GM23248 (cell line): ENCODE measurements around the gene ZNF319. TPM values are rescaled to one million over a fixed set of nuclear protein-coding genes. Genes with fewer than 3 reads are reported as not detected.

ENCODE experiments used
- DNase-seq: peaks from one replicate; pipeline ENCODE4 v3.0.0-alpha.2; 2015
- H2AFZ ChIP-seq: fragments of 200-600 bp; sonication (generic); 2 replicates; pipeline ENCODE4 v1.6.1; 2016; ENCODE audit warnings: antibody characterized with exemption
- H3F3A ChIP-seq: fragments of 200-600 bp; sonication (generic); 2 replicates; pipeline ENCODE4 v1.6.1; 2016; ENCODE audit warnings: mild to moderate bottlenecking, antibody characterized with exemption, mixed run types; ENCODE audit not compliant: insufficient read depth
- H3K27ac ChIP-seq: fragments of 200-600 bp; sonication (generic); 2 replicates; pipeline ENCODE4 v1.5.1; 2016; ENCODE audit warnings: mild to moderate bottlenecking
- H3K27me3 ChIP-seq: fragments of 200-600 bp; sonication (generic); replicated peaks from 2 replicates; pipeline ENCODE4 v1.6.1; 2016; ENCODE audit warnings: mild to moderate bottlenecking; ENCODE audit not compliant: insufficient read depth
- H3K36me3 ChIP-seq: fragments of 200-600 bp; sonication (generic); 2 replicates; pipeline ENCODE4 v1.6.1; 2016; ENCODE audit warnings: low read depth, mild to moderate bottlenecking
- H3K4me1 ChIP-seq: fragments of 200-600 bp; sonication (generic); 2 replicates; pipeline ENCODE4 v1.6.1; 2016; ENCODE audit warnings: mild to moderate bottlenecking; ENCODE audit not compliant: insufficient read depth
- H3K4me2 ChIP-seq: fragments of 200-600 bp; sonication (generic); one replicate; pipeline ENCODE4 v1.6.1; 2016; ENCODE audit warnings: mild to moderate bottlenecking; ENCODE audit not compliant: unreplicated experiment
- H3K4me3 ChIP-seq: fragments of 200-600 bp; sonication (generic); 2 replicates; pipeline ENCODE4 v1.5.1; 2016; ENCODE audit warnings: mild to moderate bottlenecking
- H3K79me2 ChIP-seq: fragments of 200-600 bp; sonication (generic); 2 replicates; pipeline ENCODE4 v1.6.1; 2016; ENCODE audit warnings: mild to moderate bottlenecking; ENCODE audit not compliant: insufficient read depth
- H3K9ac ChIP-seq: fragments of 200-600 bp; sonication (generic); 2 replicates; pipeline ENCODE4 v1.6.1; 2016; ENCODE audit warnings: mild to moderate bottlenecking
- H3K9me2 ChIP-seq: fragments of 200-600 bp; sonication (generic); 2 replicates; pipeline ENCODE4 v1.6.1; 2016; ENCODE audit warnings: mixed run types, mild to moderate bottlenecking, moderate library complexity; ENCODE audit not compliant: insufficient read depth
- H3K9me3 ChIP-seq: fragments of 200-600 bp; sonication (generic); one replicate; pipeline ENCODE4 v1.6.1; 2017; ENCODE audit warnings: low read depth
- H4K20me1 ChIP-seq: fragments of 200-600 bp; sonication (generic); 2 replicates; pipeline ENCODE4 v1.6.0; 2016; ENCODE audit not compliant: insufficient read depth
- EZH2 ChIP-seq: fragments of 200-600 bp; sonication (generic); IDR thresholded peaks from 2 replicates; pipeline ENCODE4 v1.6.1; 2018; ENCODE audit warnings: antibody characterized with exemption, mild to moderate bottlenecking; ENCODE audit not compliant: insufficient read depth, poor library complexity, severe bottlenecking
- EZH2phosphoT487 ChIP-seq: fragments of 200-600 bp; sonication (generic); IDR thresholded peaks from 2 replicates; pipeline ENCODE4 v1.6.1; 2018; ENCODE audit warnings: antibody characterized with exemption, moderate library complexity, mild to moderate bottlenecking, low read depth; ENCODE audit not compliant: insufficient read depth
- WGBS, 2 experiments: methylation state at CpG; one replicate each; pipeline ENCODE4 v1.1.6; 2015 to 2017; ENCODE audit warnings: low lambda C conversion rate in 2 of 2, low coverage in 1 of 2; ENCODE audit errors: missing lambda C conversion rate in 2 of 2; 5-methylcytosine and 5-hydroxymethylcytosine counted together
- in situ Hi-C: fragments of 300-500 bp; cut with MboI; formaldehyde crosslinking; loops from 2 replicates; pipeline ENCODE4 v1.15.0; 2020
- polyA plus RNA-seq: library from polyadenylated mRNA; unstranded; fragments of >200 nt; fragmentation: Nextera tagmentation; extraction: Ambion mirVana; gene quantifications from 2 replicates; pipeline ENCODE4 v1.2.1, GENCODE V29; 2016
- total RNA-seq: library from RNA; depleted of rRNA; stranded (reverse); fragments of >200 nt; shearing (Covaris generic); gene quantifications from 2 replicates; pipeline ENCODE4 v1.2.3, GENCODE V29; 2014

ZNF319 gene
- total and polyA plus RNA-seq, 2 experiments from 2014 or later: 4.6 to 8.2 TPM

- Histone ChIP-seq H3F3A (no peaks in the 10 kb centered on the region), H3K9ac (no peak overlapping the region), H3K4me2 (no peak overlapping the region), H3K9me3 (no peaks in the 10 kb centered on the region), H2AFZ (no peak overlapping the region), H3K36me3 (no peaks in the 10 kb centered on the region), H3K27ac (no peak overlapping the region), H3K4me3 (no peak overlapping the region), H3K4me1 (no peaks in the 10 kb centered on the region), H3K27me3 (no peaks in the 10 kb centered on the region), H4K20me1 (no peaks in the 10 kb centered on the region), H3K9me2 (no peaks in the 10 kb centered on the region), H3K79me2 (no peaks in the 10 kb centered on the region)
- in situ Hi-C loops: no loop called here
- 59% methylated on average over 9 of the region's 9 CpGs for WGBS, 2 experiments
- TF ChIP-seq EZH2phosphoT487 (no peak), EZH2 (no peak)
- DNase-seq: no peak
Measured at GRCh38 chr16:58044266-58045019, 44.0 kb upstream of the ZNF319 start.

GRCh38 chr16:58043571-58044155 lies 43.2 kb upstream of the ZNF319 start:
- WGBS, 2 experiments: 89 to 90% methylated on average over 7 of the region's 7 CpGs
- H3K27me3 ChIP-seq: no peaks in the 10 kb centered on the region
- H2AFZ ChIP-seq: no peak overlapping the region
- no peak overlapping the region for H3K4me2 ChIP-seq
- H3K27ac ChIP-seq: no peak overlapping the region
- H3K9me2 ChIP-seq: no peaks in the 10 kb centered on the region
- H3K9ac ChIP-seq: no peak overlapping the region
- TF ChIP-seq EZH2phosphoT487: no peak
- no peak for TF ChIP-seq EZH2
- H3K36me3 ChIP-seq: no peaks in the 10 kb centered on the region
- no peaks in the 10 kb centered on the region for H3F3A ChIP-seq
- no peak for DNase-seq
- H3K9me3 ChIP-seq: no peaks in the 10 kb centered on the region
- H3K4me1 ChIP-seq: no peaks in the 10 kb centered on the region
- no peaks in the 10 kb centered on the region for H3K79me2 ChIP-seq
- in situ Hi-C loops: no loop called here
- no peak overlapping the region for H3K4me3 ChIP-seq
- H4K20me1 ChIP-seq: no peaks in the 10 kb centered on the region

GRCh38 chr16:58042886-58043515 lies 42.5 kb upstream of the ZNF319 start:
- Histone ChIP-seq H2AFZ (no peak overlapping the region), H3K27ac (no peak overlapping the region), H3K9ac (no peak overlapping the region)

GRCh38 chr16:58042001-58042885 lies 41.8 kb upstream of the ZNF319 start:
- Histone ChIP-seq H2AFZ (no peak overlapping the region), H3K4me2 (no peak overlapping the region), H3K9me3 (no peaks in the 10 kb centered on the region), H3K9ac (no peak overlapping the region), H3K79me2 (no peaks in the 10 kb centered on the region), H3K4me1 (no peaks in the 10 kb centered on the region), H4K20me1 (no peaks in the 10 kb centered on the region), H3K4me3 (no peak overlapping the region), H3K27me3 (no peaks in the 10 kb centered on the region), H3K27ac (no peak overlapping the region), H3F3A (no peaks in the 10 kb centered on the region), H3K36me3 (no peaks in the 10 kb centered on the region), H3K9me2 (no peaks in the 10 kb centered on the region)
- DNase-seq: no peak
- TF ChIP-seq EZH2phosphoT487: no peak
- TF ChIP-seq EZH2: no peak
- in situ Hi-C loops: no loop called here
- 84 to 85% methylated on average over 22 of the region's 22 CpGs for WGBS, 2 experiments

More at GRCh38 chr16:58042886-58043515, 42.5 kb upstream of the ZNF319 start:
- Histone ChIP-seq H3F3A (no peaks in the 10 kb centered on the region), H3K9me3 (no peaks in the 10 kb centered on the region), H4K20me1 (no peaks in the 10 kb centered on the region), H3K36me3 (no peaks in the 10 kb centered on the region), H3K4me3 (no peak overlapping the region), H3K27me3 (no peaks in the 10 kb centered on the region), H3K4me1 (no peaks in the 10 kb centered on the region), H3K9me2 (no peaks in the 10 kb centered on the region), H3K79me2 (no peaks in the 10 kb centered on the region), H3K4me2 (no peak overlapping the region)
- 87 to 88% methylated on average over 15 to 16 of the region's 16 CpGs for WGBS, 2 experiments
- no peak for TF ChIP-seq EZH2phosphoT487
- TF ChIP-seq EZH2: no peak
- DNase-seq: no peak
- in situ Hi-C loops: no loop called here
